CD8-positive, alpha-beta memory T cell (primary cell): Measurements from ENCODE around the gene NQO2. TPM values are rescaled to one million over a fixed set of nuclear protein-coding genes. Genes with fewer than 3 reads are reported as not detected.

ENCODE experiments used
- CTCF ChIA-PET: fragments of 350-600 bp; sonication (Branson Sonifier 250); formaldehyde crosslinking; loops from one replicate; lab custom pipeline; 2021; ENCODE audit warnings: antibody characterized with exemption; lab: Charles Lee
- POLR2A ChIA-PET: fragments of 350-600 bp; sonication (Branson Sonifier 250); formaldehyde crosslinking; loops from one replicate; lab custom pipeline; 2021; ENCODE audit warnings: antibody characterized with exemption; lab: Charles Lee
- DNase-seq, 5 donors: peaks; one replicate each; pipeline versions ENCODE4 v3.0.0 to v3.0.0-alpha.2; 2020 to 2022; ENCODE audit warnings: mixed read lengths in 1 of 5
- H3K27ac ChIP-seq: one replicate; pipeline ENCODE4 v1.7.0; 2013; ENCODE audit warnings: low read depth, mild to moderate bottlenecking, low read length, moderate library complexity
- H3K27me3 ChIP-seq: 2 replicates; pipeline ENCODE4 v1.7.0; 2013; ENCODE audit warnings: low read length, mild to moderate bottlenecking; ENCODE audit not compliant: insufficient read depth, poor library complexity, severe bottlenecking
- H3K36me3 ChIP-seq: 2 replicates; pipeline ENCODE4 v1.7.0; 2013; ENCODE audit warnings: mild to moderate bottlenecking, low read length, moderate library complexity; ENCODE audit not compliant: insufficient read depth
- H3K4me1 ChIP-seq: 2 replicates; pipeline ENCODE4 v1.7.0; 2013; ENCODE audit warnings: mild to moderate bottlenecking, low read length, moderate library complexity; ENCODE audit not compliant: insufficient read depth
- H3K4me3 ChIP-seq: 2 replicates; pipeline ENCODE4 v1.7.0; 2013; ENCODE audit warnings: mild to moderate bottlenecking, low read length
- H3K9me3 ChIP-seq: 2 replicates; pipeline ENCODE4 v1.7.0; 2013; ENCODE audit warnings: mild to moderate bottlenecking, low read length
- H3K27ac Mint-ChIP-seq, 8 donors: one replicate each; pipeline ENCODE4 v1.8.0; 2020 to 2021; ENCODE audit warnings: mixed read lengths in 8 of 8, mild to moderate bottlenecking in 6 of 8, inconsistent platforms in 3 of 8, moderate library complexity in 3 of 8
- H3K27me3 Mint-ChIP-seq, 2 donors: one replicate each; pipeline ENCODE4 v1.8.0; 2020 to 2021; ENCODE audit warnings: mixed read lengths in 2 of 2, mild to moderate bottlenecking in 1 of 2, moderate library complexity in 1 of 2
- H3K36me3 Mint-ChIP-seq, 3 donors: one replicate each; pipeline ENCODE4 v1.8.0; 2020 to 2021; ENCODE audit warnings: mixed read lengths in 3 of 3, inconsistent platforms in 1 of 3, mild to moderate bottlenecking in 1 of 3
- H3K4me1 Mint-ChIP-seq, 3 donors: one replicate each; pipeline ENCODE4 v1.8.0; 2020 to 2021; ENCODE audit warnings: mixed read lengths in 3 of 3, inconsistent platforms in 1 of 3, mild to moderate bottlenecking in 1 of 3
- H3K4me3 Mint-ChIP-seq, 7 donors: one replicate each; pipeline ENCODE4 v1.8.0; 2020 to 2021; ENCODE audit warnings: mixed read lengths in 7 of 7, mild to moderate bottlenecking in 6 of 7, moderate library complexity in 4 of 7, inconsistent platforms in 2 of 7
- H3K9me3 Mint-ChIP-seq, 5 donors: one replicate each; pipeline ENCODE4 v1.8.0; 2020 to 2022; ENCODE audit warnings: mixed read lengths in 5 of 5, mild to moderate bottlenecking in 3 of 5, moderate library complexity in 2 of 5, inconsistent platforms in 1 of 5
- polyA plus RNA-seq: library from polyadenylated mRNA; unstranded; fragments of 300-500 nt; fragmentation: Illumina TruSeq; gene quantifications from one replicate; pipeline ENCODE4 v1.2.3, GENCODE V29; 2021
- total RNA-seq, 2 experiments: library from RNA; stranded (reverse); gene quantifications; one replicate each; pipeline ENCODE4 v1.2.3, GENCODE V29; 2021

Gene NQO2
- total and polyA plus RNA-seq, 3 experiments from 2014 or later: 15.6 to 53.5 (median 18.5) TPM

DNA sequence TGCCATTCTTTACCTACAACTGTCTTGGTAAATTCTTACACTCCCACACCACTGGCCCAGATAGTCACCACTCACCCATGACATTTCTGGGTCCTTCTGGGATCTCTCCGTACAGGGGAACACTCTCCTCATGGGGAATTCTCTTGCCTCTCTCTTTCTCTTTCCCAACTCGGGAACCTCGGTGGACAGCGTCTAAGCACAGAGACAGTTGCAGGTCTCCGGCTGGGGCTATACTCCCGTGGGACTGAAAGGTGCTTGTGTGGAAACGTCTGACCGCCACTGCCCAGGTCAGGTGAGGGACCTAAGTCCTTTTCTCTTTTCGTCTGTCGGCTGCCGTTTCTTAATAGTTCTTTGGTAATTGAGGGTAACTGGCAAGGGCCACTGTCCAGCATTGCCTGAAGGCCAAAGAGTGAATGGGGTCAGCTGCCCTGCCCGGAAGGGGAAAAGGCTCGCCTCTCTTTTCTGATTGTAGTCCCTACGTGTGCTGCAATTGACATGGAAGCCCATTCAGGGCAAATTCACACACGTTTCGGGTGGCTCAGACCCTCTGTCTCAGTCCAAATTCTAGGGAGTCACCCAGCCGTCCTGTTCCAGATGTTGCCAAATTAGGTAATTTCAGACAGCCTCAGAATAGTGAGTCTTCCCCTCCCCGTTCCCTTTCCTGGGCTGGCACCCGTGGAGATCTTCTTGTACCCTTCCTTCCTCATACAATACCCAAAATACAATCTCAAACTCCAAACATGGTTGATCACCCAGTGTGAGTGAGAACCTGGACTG lies 37.4 kb downstream of the NQO2 start:
- Histone ChIP-seq H3K27ac (no peak overlapping the region), H3K27me3 (no peaks in the 10 kb centered on the region), H3K36me3 (no peaks in the 10 kb centered on the region), H3K4me3 (no peak overlapping the region), H3K4me1 (no peaks in the 10 kb centered on the region), H3K9me3 (no peaks in the 10 kb centered on the region)
- Mint-ChIP-seq H3K36me3 (no peaks in the 10 kb centered on the region), H3K27ac (no peak overlapping the region), H3K4me3 (no peak overlapping the region), H3K27me3 (peaks cover 0 to 7% of the 10 kb centered on the region in 2 donors), H3K4me1 (no peaks in the 10 kb centered on the region), H3K9me3 (no peaks in the 10 kb centered on the region)
- ChIA-PET POLR2A (no interaction called here), CTCF (no interaction called here)
- no peak for DNase-seq

DNA sequence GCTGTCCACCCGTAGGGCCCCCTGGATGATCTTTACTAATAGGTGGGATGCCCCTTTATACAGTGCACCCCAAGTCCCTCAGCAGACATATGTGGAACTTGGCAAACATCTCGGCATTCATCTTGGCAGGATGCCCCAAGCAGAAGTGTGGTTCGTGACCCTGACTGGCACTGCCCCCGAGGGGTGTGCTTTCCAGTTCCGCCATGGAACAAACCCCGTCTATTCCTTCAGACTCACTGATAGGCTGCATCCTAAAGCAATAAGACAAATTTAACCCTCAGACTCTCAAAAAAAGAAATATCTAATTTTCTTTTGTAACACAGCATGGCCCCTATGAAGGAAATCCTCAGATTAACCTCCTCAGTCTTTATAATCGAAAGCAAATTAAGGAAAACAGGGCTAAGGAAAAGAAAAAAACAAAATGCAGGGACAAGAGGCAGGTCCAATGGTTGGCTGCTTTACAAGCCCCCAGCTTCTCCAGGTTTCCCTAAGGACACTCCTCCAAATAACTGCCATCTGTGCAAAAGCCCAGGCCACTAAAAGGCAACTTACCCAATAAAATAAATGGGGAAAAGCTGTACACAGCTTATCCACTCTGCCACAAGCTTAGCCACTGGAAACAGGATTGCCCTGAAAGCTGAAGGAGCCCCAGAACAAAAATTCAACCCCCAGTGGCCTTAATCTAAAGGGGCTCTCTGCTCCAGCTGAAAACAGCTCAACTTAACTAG lies 38.1 kb downstream of the NQO2 start:
- ChIA-PET CTCF (interaction anchor here (0.7 to 2.2 kb wide), 2 partner anchors 36 to 208 kb away, joined by 3 to 8 read pairs; no protein-coding TSS in a partner anchor), POLR2A (interaction anchor here (0.6 to 1.1 kb wide), 2 partner anchors 11 to 37 kb away, joined by 4 read pairs; no protein-coding TSS in a partner anchor)
- Histone ChIP-seq H3K36me3 (no peaks in the 10 kb centered on the region), H3K27me3 (no peaks in the 10 kb centered on the region), H3K4me1 (no peaks in the 10 kb centered on the region), H3K9me3 (no peaks in the 10 kb centered on the region), H3K27ac (no peak overlapping the region), H3K4me3 (no peak overlapping the region)
- Mint-ChIP-seq H3K9me3 (no peaks in the 10 kb centered on the region), H3K27me3 (no peaks in the 10 kb centered on the region), H3K4me1 (no peaks in the 10 kb centered on the region), H3K4me3 (no peak overlapping the region), H3K36me3 (no peaks in the 10 kb centered on the region), H3K27ac (no peak overlapping the region)
- no peak for DNase-seq

DNA sequence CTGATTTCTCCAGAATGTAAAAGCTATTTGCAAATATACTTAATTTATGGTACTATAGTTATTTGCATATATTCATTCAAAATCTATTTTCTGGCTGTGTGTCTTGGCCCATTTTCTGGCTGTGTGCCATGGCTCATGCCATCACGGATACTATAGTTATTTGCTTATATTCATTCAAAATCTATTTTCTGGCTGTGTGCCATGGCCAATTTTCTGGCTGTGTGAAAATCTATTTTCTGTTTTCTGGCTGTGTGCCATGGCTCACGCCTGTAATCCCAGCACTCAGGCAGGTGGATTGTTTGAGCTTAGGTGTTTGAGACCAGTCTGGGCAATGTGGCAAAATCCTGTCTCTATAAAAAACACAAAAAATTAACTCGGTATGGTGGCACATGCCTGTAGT lies 39.7 kb downstream of the NQO2 start:
- Histone ChIP-seq H3K27me3 (no peaks in the 10 kb centered on the region), H3K27ac (no peak overlapping the region), H3K4me1 (no peaks in the 10 kb centered on the region), H3K4me3 (no peak overlapping the region), H3K36me3 (no peaks in the 10 kb centered on the region), H3K9me3 (no peaks in the 10 kb centered on the region)
- Mint-ChIP-seq H3K27me3 (no peaks in the 10 kb centered on the region), H3K4me3 (no peak overlapping the region), H3K27ac (no peak overlapping the region), H3K4me1 (no peaks in the 10 kb centered on the region), H3K36me3 (no peaks in the 10 kb centered on the region), H3K9me3 (no peaks in the 10 kb centered on the region)
- DNase-seq: no peak
- CTCF ChIA-PET: interaction anchor here (1.3 to 2.2 kb wide), 2 partner anchors 9 to 38 kb away, joined by 3 to 8 read pairs; no protein-coding TSS in a partner anchor
- POLR2A ChIA-PET: interaction anchor here (0.6 kb wide), 1 partner anchor 14 kb away, joined by 6 read pairs; no protein-coding TSS in a partner anchor

DNA sequence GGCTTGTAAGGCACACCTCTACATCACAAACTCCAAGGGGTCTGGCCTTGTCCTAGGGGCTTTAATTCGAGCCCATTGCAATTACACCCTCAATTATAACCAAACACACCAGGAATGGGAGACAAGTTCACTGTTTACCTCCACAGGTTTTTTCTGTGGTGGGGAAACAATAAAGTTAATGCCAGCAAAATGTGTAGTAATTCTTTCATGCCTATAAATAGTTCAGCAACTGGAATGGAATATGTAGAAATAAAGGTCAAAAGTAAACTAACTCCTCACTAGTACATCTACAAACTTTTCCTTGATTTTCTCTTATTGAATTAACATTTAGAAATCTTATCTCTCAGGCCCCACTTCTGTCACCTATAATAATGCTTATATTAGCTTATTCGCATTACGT lies 41.5 kb downstream of the NQO2 start:
- Histone ChIP-seq H3K9me3 (no peaks in the 10 kb centered on the region), H3K27ac (no peak overlapping the region), H3K4me1 (no peaks in the 10 kb centered on the region), H3K36me3 (no peaks in the 10 kb centered on the region), H3K27me3 (no peaks in the 10 kb centered on the region), H3K4me3 (no peak overlapping the region)
- POLR2A ChIA-PET: no interaction called here
- DNase-seq: no peak
- Mint-ChIP-seq H3K27ac (no peak overlapping the region), H3K4me1 (no peaks in the 10 kb centered on the region), H3K27me3 (no peaks in the 10 kb centered on the region), H3K9me3 (no peaks in the 10 kb centered on the region), H3K36me3 (no peaks in the 10 kb centered on the region), H3K4me3 (no peak overlapping the region)
- CTCF ChIA-PET: interaction anchor here (1.2 kb wide), 1 partner anchor 21 kb away, joined by 4 read pairs; no protein-coding TSS in a partner anchor

GRCh38 chr6:3041606-3042005 lies 41.9 kb downstream of the NQO2 start:
- POLR2A ChIA-PET: no interaction called here
- Mint-ChIP-seq H3K27me3 (no peaks in the 10 kb centered on the region), H3K4me1 (no peaks in the 10 kb centered on the region), H3K36me3 (no peaks in the 10 kb centered on the region), H3K27ac (no peak overlapping the region), H3K9me3 (no peaks in the 10 kb centered on the region), H3K4me3 (no peak overlapping the region)
- no peak for DNase-seq
- Histone ChIP-seq H3K9me3 (no peaks in the 10 kb centered on the region), H3K27ac (no peak overlapping the region), H3K4me3 (no peak overlapping the region), H3K4me1 (no peaks in the 10 kb centered on the region), H3K27me3 (no peaks in the 10 kb centered on the region), H3K36me3 (no peaks in the 10 kb centered on the region)
- CTCF ChIA-PET: interaction anchor here (1.2 kb wide), 1 partner anchor 21 kb away, joined by 4 read pairs; no protein-coding TSS in a partner anchor

GRCh38 chr6:3045369-3045768 lies 45.7 kb downstream of the NQO2 start:
- no peak for DNase-seq
- CTCF ChIA-PET: interaction anchor here (1.4 kb wide), 1 partner anchor 20 kb away, joined by 3 read pairs; no protein-coding TSS in a partner anchor
- peaks cover 11 to 12% of the 10 kb centered on the region in 2 donors for H3K27me3 Mint-ChIP-seq
- H3K27ac Mint-ChIP-seq: no peak overlapping the region
- Histone ChIP-seq H3K27me3 (no peaks in the 10 kb centered on the region), H3K36me3 (no peaks in the 10 kb centered on the region), H3K9me3 (no peaks in the 10 kb centered on the region), H3K27ac (no peak overlapping the region), H3K4me1 (no peaks in the 10 kb centered on the region), H3K4me3 (no peak overlapping the region)
- H3K36me3 Mint-ChIP-seq: no peaks in the 10 kb centered on the region
- no peaks in the 10 kb centered on the region for H3K9me3 Mint-ChIP-seq
- no peaks in the 10 kb centered on the region for H3K4me1 Mint-ChIP-seq
- H3K4me3 Mint-ChIP-seq: no peak overlapping the region
- POLR2A ChIA-PET: no interaction called here

DNA sequence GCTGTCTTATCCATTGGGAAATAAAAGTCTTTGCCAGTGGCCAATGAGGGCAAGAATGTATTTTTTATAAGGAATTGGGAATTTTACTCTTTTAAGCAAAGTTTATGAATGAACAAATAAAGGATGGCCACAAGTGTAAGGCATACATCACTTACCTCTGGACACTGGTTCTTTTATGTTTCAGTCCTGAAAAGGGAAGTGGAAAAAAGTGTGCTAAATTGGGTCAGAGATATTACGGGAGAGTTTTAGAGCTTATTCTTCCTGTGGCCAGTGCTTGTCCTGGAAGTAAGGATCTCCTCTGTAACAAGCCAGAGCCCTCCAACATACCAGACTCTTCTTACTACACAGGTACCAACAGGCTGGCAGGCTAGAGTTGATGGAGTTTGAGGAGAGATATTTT lies 46.1 kb downstream of the NQO2 start:
- POLR2A ChIA-PET: no interaction called here

DNA sequence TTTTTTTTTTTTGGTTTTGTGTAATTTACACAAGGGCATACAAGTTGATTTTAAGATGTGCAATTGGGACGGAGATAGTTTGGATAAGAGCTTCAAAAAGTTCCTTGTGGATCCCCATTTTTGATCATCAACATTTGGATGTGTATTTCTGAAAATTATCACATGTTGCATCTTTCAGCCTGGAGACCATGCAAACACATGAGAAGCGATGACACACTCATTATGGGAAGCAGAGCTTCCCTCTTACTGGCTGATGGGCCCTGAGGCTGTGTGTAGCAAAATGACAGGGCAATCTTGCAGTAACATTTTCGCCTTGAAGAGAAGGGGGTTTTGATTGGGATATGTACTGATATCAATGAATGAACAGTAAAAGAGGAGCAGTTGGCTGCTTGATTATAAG lies 46.6 kb downstream of the NQO2 start:
- Histone ChIP-seq H3K27me3 (no peaks in the 10 kb centered on the region), H3K36me3 (no peaks in the 10 kb centered on the region), H3K9me3 (no peaks in the 10 kb centered on the region), H3K4me3 (no peak overlapping the region), H3K4me1 (no peaks in the 10 kb centered on the region), H3K27ac (no peak overlapping the region)
- Mint-ChIP-seq H3K4me1 (no peaks in the 10 kb centered on the region), H3K27ac (no peak overlapping the region), H3K27me3 (peaks cover 11 to 12% of the 10 kb centered on the region in 2 donors), H3K9me3 (no peaks in the 10 kb centered on the region), H3K4me3 (no peak overlapping the region), H3K36me3 (no peaks in the 10 kb centered on the region)
- ChIA-PET POLR2A (interaction anchor here (0.6 kb wide), 1 partner anchor 1005 kb away, joined by 6 read pairs; no protein-coding TSS in a partner anchor), CTCF (interaction anchor here (1.4 kb wide), 1 partner anchor 21 kb away, joined by 3 read pairs; no protein-coding TSS in a partner anchor)
- DNase-seq: no peak

More for the DNA sequence above, 46.1 kb downstream of the NQO2 start:
- H3K4me3 Mint-ChIP-seq: no peak overlapping the region
- Histone ChIP-seq H3K27me3 (no peaks in the 10 kb centered on the region), H3K4me3 (no peak overlapping the region), H3K27ac (no peak overlapping the region), H3K36me3 (no peaks in the 10 kb centered on the region), H3K4me1 (no peaks in the 10 kb centered on the region), H3K9me3 (no peaks in the 10 kb centered on the region)
- no peaks in the 10 kb centered on the region for H3K9me3 Mint-ChIP-seq
- H3K27me3 Mint-ChIP-seq: peaks cover 11 to 12% of the 10 kb centered on the region in 2 donors
- H3K36me3 Mint-ChIP-seq: no peaks in the 10 kb centered on the region
- CTCF ChIA-PET: interaction anchor here (1.4 kb wide), 1 partner anchor 21 kb away, joined by 3 read pairs; no protein-coding TSS in a partner anchor
- no peak overlapping the region for H3K27ac Mint-ChIP-seq
- no peaks in the 10 kb centered on the region for H3K4me1 Mint-ChIP-seq
- no peak for DNase-seq
